HTR-8/SVneo (cell line): ENCODE measurements around the gene TEKT3.

Experiments used
- DNase-seq: peaks from one replicate; pipeline ENCODE4 v3.0.0; 2011; ENCODE audit warnings: low spot score, mixed read lengths; ENCODE audit not compliant: insufficient read length
- FAIRE-seq: peaks from 2 replicates; lab custom pipeline; 2011; peaks lifted over from hg19 to GRCh38; lab: Jason Lieb, UNC

Gene TEKT3

DNA sequence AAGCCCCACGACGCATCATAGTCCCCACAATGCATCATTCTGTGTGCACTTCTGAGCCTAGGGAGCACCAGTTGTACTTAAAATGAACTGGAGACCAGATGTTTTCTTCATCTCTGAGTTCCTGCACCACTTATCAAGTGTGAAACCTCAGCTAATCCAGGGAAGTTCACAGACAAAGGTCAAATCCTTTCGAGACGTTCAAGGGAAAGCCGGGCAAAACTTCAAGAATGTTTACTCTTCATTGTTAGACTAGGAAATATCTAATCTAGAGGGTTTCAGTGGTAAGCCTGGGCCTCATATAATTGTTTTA is 71.7 kb downstream of the TEKT3 start:
- FAIRE-seq (no peak), DNase-seq (no peak)

DNA sequence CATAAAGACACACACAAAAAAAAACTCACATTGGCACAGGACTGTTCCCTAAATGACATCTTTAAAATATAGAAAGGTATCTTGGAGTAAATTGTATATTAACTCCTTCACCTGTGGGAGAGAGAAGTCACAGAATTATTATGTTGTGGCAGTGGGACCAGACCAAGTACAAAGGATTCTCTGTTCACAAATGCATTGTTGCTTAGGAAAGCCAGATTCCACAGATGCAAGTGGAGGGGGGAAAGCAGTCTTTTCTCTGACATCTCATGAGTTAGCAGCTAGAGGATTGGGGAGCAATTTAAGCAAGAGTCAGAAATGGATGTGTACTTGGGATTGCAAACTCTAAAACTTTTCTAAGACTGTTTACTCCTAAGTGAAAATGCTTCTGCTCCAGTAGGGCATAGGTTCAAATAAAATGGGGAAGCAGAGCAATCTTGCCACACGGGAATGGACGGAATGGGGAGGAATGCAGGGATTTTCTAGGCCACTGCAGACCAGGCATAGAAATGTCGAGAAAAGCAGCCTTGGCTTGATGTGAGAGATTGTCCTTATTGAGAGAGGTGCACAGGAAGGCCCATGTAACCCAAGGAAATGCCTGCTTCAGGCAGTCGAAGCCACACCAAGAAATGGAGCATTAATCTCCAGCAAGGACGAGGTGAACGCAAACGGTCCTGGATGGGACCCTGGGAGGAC is 72.2 kb downstream of the TEKT3 start:
- DNase-seq (no peak), FAIRE-seq (no peak)

DNA sequence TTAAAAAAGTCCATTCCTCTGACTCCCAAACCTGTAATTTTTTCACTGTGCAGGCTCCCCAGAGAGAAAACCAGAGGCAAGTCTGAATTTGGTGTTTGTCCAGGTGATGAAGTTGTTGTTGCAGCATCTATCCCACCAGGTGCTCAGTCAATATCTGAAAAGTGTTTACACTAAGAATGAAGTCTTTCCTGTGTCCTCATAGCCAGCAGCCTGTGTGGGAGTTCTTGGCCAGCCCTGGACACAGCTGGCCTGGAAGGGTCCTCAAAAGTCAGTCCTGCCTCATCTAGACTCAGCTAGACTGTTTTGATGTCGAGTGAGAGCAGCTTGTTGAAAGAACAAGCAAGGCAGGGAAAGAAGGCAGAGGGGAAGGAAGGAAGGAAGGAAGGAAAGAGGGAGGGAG is 72.9 kb downstream of the TEKT3 start:
- no peak for DNase-seq
- peak; percentile 13 for FAIRE-seq

DNA sequence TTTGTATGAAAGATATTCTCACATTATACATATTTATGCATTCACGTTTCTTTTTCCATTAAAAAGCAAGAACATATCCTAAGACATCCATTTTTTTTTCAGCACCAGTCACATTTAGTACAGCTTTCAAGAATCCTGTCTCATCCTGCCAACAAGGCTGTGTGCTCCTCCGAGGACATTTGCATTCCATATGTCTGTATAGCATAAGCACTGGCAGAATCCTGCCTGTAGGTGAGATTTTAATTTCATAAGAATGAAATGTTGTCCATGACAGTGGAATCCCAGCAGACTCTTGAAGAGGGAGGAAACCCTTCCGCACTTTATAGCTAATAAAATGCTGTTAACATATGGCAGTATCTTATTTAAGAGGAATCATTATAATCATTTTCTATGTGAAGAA is 73.4 kb downstream of the TEKT3 start:
- no peak for DNase-seq
- peak; percentile 26 for FAIRE-seq

DNA sequence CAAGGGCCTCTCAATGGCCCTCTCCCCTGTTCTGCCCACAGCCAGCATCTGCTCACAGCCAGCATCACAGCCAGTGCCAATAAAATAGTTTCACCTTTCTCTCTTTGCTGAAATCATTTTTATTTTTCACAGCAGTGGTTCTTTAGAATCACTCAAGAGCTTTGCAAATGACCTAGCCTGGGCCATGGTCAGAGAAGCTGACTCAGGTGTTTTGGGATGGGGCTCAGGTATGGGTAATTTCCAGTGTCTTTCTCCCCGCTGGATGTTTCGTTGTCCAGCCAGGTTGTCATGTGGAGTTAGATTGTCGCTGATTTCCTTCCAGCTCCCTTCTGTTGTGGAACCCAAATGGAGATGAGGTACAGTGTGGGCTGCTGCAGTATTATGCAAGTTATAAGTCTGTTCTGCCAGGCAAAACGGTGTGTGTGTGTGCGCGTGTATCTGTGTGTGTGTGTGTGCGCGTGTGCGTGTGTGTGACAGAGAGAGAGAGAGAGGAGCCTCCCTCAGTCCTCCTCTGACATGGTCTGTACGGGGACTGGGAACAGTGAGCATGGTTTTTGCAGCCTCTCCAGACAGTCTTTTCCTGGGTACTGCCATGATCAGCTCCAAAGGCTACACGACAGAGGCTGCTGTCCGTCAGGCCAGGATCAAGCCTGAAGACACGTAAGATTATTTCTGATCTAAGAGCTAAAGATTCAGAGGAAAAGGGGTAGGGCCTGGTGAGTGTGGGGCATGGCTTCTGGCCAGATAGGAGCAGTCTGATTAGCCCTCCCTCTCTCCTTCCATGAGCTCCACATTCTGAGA is 74.9 kb downstream of the TEKT3 start:
- DNase-seq (no peak), FAIRE-seq (peak; percentile 59)

DNA sequence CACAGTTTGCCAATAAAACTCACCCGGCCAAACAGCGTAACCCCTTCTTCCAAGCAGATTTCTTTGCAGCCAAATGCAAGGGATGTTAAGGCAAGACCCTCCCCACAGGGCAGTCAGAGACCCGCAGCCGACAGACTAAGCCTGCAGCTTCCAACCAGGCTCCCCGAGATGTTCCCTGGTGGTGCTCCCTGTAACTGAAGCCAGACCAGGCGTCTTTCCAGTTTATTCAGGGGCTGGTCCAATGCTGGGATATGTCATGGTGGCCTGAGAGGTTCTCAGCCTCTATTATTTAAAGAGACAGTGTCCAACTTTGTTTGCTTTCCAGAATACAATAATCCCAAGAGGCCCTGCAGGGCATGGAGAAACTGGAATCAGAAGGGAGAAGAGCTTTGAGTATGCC is 76.3 kb downstream of the TEKT3 start, which contains the start of gene PMP22:
PMP22 (minus strand) TSS at position 196 of the 400 bp plus-strand sequence. CDS start 4,599 bp downstream, outside the sequence.
- FAIRE-seq, result no peak
- DNase-seq, result no peak

DNA sequence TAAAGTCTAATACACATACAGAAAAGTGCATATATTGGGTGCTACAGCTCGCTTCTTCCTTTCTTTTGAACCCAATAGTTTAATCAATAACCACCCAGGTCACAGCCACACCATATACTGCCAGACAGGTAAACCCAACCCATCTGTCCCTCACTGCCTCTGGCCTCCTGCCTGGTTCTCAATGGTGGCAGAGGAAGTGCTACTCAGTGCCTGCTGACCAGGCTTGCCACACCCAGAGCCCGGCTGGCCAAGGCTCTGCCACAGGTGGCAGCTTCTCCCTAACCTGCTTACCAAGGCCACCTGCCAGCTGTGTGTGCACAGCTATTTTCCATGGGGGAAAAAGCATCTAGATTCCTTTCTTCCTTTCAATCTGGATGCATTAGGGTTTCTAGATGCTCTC is 76.9 kb downstream of the TEKT3 start:
- FAIRE-seq (no peak), DNase-seq (no peak)

DNA sequence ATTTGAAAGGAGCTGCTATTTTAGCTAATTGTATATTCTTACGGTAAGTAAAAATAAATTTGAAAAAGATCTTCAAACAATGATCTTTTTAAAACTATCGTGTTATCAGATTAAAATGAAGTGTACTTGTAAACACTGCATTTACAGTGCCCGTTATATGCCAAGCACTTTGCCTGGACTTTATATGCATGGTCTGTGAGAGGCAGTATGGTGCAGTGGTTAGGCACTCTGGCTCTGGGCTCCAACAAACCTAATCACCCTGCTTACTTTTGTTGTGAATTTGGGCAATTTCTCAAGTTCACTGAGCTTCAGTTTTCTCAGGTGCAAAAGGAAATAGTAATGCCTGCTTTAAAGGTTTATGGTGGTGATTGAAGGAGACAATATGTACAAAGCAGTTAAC is 77.7 kb downstream of the TEKT3 start:
- DNase-seq (no peak), FAIRE-seq (no peak)

DNA sequence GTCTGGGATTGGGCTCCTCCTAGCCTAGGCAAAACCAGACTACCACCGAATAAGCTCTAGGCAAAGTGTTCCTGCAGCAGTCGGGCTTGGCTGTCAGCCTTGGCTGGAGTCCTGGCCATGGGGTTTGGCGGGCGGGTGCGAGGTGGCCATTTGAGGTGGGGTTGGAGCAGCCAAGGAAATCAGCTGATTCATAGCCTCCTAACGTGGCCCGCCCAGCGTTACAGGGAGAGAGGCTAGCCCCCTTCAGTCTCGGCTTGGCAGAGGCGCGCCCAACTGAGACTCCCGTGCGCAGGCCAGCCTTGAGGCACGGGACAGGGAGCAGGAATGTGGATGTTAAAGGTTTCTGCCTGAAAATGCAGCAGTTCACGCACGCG is 78.2 kb downstream of the TEKT3 start:
- FAIRE-seq (peak; percentile 93), DNase-seq (peak; percentile 78)

DNA sequence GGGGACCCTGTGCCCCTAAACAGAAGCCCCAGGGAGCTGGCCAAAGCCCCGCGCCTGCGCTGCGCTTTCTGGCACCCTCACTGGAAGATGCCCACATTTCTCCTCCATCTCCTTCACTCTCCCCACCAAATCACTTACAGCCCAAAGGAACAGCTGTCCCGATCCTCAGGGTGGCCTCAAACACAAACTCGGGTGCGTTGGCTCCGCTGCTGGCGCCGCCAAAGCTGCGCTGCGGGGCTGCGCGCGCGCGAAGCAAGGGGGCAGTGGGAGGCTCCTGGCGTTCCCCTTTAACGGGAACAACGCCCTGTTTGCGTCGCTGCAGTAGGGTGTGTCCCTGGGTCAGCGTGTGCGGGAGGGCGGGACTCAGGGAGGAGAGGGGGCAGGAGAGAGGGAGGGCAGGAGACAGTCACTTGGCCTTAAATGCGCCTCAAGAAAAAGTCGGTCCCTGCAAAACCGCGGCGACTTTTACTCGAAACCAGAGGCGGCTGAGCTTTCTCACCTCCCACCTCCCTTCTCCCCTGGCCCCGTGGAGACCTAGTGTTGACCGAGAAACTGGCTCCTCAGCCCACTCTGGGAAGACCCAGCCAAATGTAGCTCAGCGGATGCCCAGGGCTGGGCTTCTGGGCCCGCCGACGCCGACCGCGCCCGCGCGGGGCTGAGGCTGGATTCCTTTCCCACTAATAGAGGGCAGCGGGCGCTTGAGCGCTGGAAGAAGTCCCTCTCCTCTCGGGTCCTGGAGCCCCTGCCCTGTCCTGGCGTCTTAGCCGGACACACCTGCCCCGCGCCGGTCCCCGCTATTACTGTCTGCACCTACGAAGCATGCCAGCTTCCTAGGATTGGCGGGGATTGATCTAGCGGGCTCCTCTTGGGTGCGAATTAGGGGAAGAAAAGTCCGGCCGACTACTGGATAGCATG is 78.8 kb downstream of the TEKT3 start:
- peak; percentile 93 for DNase-seq
- FAIRE-seq, result peak; percentile 97

DNA sequence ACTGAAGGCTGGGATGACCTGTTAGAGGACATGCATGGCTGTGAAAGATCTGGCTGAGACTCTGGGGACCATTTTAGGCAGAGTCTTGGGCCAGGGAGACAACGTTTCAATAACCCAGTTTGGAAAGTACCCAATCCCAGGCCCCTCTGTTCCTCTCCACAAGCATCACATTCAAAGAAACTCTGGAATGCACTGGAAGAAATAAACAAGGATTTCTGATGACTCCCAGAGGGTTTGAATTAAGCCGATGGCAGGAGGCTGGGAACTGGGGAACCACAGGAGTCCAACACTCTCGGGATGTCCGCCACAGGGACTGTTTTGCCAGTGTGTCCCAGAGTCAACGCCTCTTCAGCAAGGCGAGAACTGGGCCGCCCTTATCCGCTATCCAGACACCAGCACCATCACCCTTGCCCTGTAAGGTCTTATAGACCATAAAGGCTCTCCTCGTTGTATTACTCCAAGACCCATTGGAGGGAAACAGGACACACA is 79.6 kb downstream of the TEKT3 start:
- no peak for DNase-seq
- no peak for FAIRE-seq

DNA sequence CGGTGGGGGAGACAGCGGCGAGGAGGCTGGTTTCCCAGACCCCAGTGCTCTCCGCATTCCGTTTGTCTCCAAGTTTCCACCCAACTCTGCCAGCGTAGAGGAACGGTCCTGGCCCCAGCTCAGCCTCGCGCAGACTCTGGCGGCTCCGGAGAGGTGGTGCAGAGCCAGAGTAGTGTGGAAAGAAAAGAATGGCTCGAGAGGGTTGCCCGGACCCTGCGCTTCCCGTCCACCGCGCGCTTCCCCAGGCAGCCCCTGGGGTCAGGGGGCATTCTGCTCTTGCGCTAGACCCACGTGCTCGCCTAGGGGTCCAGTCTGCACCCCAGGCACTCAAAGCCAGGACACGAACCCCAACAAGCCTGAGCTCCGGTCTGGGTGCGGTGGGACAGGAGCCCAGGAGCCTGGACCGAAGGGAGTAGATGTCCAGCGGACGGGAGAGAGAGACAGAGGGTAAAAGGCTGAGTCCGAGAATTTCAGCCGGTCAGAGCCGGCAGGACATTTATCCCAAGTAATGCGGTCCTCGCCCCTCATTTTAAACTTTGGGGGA is 80.1 kb downstream of the TEKT3 start:
- DNase-seq (peak; percentile 77), FAIRE-seq (peak; percentile 60)

DNA sequence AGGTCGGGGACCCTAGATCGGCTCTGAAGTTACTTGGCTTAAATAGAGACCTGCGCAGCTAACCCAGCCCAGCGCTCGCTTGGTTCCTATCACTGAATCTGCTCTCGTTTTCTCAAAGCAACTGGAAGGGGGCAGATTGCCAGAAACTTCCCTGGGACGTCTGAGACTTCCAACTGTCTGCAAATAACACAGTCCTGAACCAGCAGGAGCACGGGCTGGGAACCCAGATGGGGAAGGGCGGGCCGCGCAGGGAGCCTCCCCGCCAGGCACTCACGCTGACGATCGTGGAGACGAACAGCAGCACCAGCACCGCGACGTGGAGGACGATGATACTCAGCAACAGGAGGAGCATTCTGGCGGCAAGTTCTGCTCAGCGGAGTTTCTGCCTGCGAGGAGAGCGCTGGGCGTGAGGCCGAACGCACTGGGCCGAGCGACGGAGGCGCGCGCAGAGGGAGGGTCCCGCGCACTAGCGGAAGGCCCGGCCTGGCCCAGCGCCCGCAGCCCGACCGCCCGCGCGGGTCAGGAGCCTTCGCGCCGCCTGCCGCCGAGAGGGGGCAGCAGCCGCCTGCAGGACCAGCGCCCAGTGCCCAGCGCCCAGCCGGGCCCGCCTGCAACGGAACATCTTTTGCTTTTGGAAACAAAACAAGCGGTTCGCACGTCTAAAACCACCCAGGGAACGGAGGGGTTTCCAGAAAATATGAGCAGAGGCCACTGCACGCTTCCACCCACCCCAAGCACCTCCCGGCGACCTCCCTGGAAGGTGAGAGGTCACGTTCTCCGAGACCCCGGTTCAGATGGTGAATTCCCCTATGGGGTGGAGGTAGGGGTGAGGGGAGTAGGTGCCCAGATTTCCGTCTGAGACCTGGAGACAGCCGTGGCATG is 80.8 kb downstream of the TEKT3 start:
- peak; percentile 88 for FAIRE-seq
- DNase-seq, result peak; percentile 90

DNA sequence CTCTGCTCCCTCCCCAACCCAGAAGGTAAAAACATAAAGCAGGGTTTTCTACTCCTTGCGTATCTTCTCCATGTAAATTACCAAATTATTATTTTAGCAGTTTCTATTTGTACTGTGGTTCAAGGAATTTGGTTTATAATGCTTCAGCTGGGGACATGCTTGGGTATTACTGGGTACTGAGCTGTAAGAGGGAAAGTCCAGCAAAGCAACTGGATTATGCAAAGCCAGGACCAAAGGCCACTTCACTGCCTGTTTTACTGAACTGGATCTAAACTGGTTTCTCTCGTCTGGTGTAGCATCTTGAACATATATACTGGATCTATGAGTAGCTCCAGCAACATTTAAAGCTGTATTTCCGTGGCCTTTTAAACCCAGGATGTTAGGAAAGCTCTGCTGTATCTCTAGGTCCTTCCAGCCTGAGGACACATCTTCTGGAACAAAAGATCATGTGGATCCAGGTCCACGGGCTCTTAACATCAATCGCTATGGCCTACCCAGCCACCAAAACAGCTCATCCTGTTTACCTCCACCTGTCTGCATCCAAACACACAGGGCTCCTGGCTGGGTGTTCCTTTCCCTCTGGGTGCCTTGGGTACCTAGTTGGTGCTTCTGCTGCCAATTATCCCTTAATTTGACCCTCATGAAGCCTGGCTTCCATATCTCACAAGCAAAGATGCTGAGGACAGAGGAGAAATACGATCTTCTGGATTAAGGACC is 83.4 kb downstream of the TEKT3 start:
- DNase-seq (no peak), FAIRE-seq (no peak)

DNA sequence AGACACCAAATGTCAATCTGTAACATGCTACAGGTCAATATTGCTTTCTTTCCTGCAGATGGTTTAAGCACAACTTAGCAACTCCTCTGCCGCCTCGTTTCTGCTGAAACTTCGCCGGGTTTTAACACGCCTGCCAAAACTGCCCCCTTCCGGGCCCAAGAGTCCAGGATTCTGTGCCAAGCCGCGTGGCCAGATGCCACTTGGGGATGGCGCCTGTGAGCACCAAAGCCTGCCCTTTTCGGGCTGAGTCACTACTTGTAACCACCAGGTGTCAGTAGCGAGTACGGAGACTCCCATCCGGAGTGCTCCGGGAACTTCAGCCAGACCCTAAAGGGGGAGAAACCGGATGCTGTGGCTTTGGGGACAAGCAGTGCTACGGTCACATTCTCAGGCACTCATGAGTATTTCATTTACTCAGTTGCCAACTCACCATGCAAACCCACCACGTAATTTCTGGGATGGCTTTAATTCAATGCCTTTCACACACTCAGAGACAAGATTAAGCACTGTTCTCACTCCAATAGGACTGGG is 84.1 kb downstream of the TEKT3 start:
- FAIRE-seq (peak; percentile 71), DNase-seq (peak; percentile 88)

DNA sequence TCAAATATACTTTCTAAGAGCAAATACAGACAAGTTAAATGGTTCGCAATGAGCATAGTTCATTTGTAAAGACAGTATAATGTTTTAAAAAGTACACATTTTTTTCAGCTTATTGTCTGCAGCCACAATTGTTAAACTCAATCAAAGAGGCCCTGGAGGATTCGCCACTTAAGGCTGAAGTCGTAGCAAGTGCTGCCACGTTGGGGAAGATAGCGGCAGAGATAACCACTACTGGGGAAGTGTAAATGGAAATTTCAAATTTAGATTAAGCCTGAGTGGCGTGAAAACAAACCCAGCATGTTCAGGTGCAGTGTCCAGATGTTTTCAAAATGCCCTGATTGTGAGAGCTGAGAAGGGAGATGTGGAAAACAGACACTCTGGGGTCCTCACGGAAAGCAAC is 84.7 kb downstream of the TEKT3 start:
- FAIRE-seq (no peak), DNase-seq (no peak)

DNA sequence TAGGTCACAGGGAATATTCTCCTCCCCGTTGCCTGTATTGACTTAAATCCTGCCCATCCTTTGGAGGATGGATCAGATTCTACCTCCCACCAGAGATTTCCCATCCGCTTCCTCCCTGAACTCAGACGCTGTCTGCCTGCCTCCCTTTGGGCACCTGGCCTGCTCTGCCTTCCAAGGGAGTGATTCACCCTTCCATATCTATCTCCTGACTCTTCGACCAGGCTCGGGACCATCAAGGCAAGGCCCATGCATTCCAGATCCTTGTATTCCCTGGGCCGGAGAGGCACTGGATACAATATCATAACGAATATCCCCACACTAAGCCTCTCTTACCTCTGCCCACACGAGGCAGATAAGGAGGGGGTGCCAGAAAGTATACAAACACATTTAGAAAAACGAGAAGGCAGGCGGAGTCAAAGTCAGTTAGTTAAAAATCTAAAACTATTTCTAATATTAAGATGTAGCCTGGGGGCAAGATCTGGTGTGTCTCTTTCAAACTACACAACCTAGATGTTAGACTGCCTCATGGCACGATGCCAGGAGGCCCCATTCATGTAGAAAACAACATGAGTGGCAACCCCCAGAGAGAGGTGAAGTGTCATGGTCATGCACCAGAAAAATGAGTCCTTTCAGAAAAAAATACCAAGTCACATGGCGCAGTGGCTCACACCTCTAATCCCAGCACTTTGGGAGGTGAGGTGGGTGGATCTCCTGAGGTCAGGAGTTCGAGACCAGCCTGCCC is 85.5 kb downstream of the TEKT3 start:
- FAIRE-seq, result peak; percentile 86
- no peak for DNase-seq
